NCI-H1436 treated with DMSO at 0.1 percent for 48 hours (cell line): ENCODE results near the gene KCMF1.

Source experiments
- DNase-seq: peaks from one replicate; lab custom pipeline; 2025; lab: John Stamatoyannopoulos, UW

Gene KCMF1

GRCh38 chr2:85022232-85022631 lies 51.3 kb downstream of the KCMF1 start:
- no peak for DNase-seq

GRCh38 chr2:85024372-85025047 lies 53.5 kb downstream of the KCMF1 start:
- DNase-seq = no peak

- no peak for DNase-seq
Measured at GRCh38 chr2:85032621-85033020, 61.7 kb downstream of the KCMF1 start.

- no peak for DNase-seq
Measured at GRCh38 chr2:85033388-85033787, 62.4 kb downstream of the KCMF1 start.

GRCh38 chr2:85034158-85034557 lies 63.2 kb downstream of the KCMF1 start:
- DNase-seq = no peak

- no peak for DNase-seq
Measured at GRCh38 chr2:85037622-85038021, 66.7 kb downstream of the KCMF1 start.

- no peak for DNase-seq
Measured at GRCh38 chr2:85042330-85042729, 71.4 kb downstream of the KCMF1 start.

GRCh38 chr2:85048534-85048933 lies 77.6 kb downstream of the KCMF1 start:
- DNase-seq = no peak

GRCh38 chr2:85049236-85049635 lies 78.3 kb downstream of the KCMF1 start:
- no peak for DNase-seq

GRCh38 chr2:85053802-85054201 lies 82.8 kb downstream of the KCMF1 start:
- DNase-seq = no peak

- DNase-seq = no peak
Measured at GRCh38 chr2:85057226-85057962, 86.4 kb downstream of the KCMF1 start.

GRCh38 chr2:85061896-85062295 lies 90.9 kb downstream of the KCMF1 start:
- no peak for DNase-seq

- DNase-seq = no peak
Measured at GRCh38 chr2:85062565-85062964, 91.6 kb downstream of the KCMF1 start.

- no peak for DNase-seq
Measured at GRCh38 chr2:85063981-85064599, 93.1 kb downstream of the KCMF1 start.

- no peak for DNase-seq
Measured at GRCh38 chr2:85064927-85065577, 94.1 kb downstream of the KCMF1 start.

- DNase-seq = no peak
Measured at GRCh38 chr2:85066006-85066740, 95.2 kb downstream of the KCMF1 start.

- no peak for DNase-seq
Measured at GRCh38 chr2:85066874-85067351, 96.0 kb downstream of the KCMF1 start.

- DNase-seq = no peak
Measured at GRCh38 chr2:85071096-85071495, 100.1 kb downstream of the KCMF1 start.

GRCh38 chr2:85073033-85073432 lies 102.1 kb downstream of the KCMF1 start:
- no peak for DNase-seq

GRCh38 chr2:85076618-85077274 lies 105.8 kb downstream of the KCMF1 start:
- no peak for DNase-seq

GRCh38 chr2:85077859-85078419 lies 107.0 kb downstream of the KCMF1 start:
- no peak for DNase-seq
